Amniotic epithelial cell (primary cell): ENCODE results near the gene ISCA1.

ENCODE experiments used
- DNase-seq: peaks from one replicate; pipeline ENCODE4 v3.0.0-alpha.2; 2010; ENCODE audit warnings: low read depth

The ISCA1 gene

GRCh38 chr9:86222667-86223066 is 59.7 kb downstream of the ISCA1 start:
- no peak for DNase-seq

GRCh38 chr9:86219606-86220005 is 62.7 kb downstream of the ISCA1 start:
- DNase-seq: no peak

- DNase-seq: peak; percentile 74
Measured at GRCh38 chr9:86217076-86217755, 65.1 kb downstream of the ISCA1 start.
